NCI-H510A (cell line): ENCODE measurements around the gene GPC6.

Experiments
- DNase-seq: peaks from one replicate; lab custom pipeline; 2025; lab: John Stamatoyannopoulos, UW

GPC6 gene

DNA sequence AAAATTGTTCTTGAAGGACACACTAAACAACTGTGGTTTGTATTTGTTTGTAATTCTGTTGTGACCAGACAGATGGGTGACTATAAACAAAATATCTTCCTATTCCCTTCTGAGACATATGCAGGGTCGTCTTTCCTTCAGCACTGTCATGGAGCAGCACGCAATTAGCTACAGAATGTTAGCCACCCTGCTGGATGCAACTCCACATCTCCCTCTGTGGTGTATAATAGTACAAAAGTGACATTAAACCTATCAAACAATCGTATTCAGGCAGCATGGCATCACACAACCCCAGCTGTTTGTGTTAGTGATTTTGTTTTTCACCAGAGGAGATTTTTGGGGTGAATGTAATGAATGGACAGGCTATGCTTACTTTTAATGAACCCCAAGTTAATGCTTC, 146.2 kb downstream of the GPC6 start:
- no peak for DNase-seq

DNA sequence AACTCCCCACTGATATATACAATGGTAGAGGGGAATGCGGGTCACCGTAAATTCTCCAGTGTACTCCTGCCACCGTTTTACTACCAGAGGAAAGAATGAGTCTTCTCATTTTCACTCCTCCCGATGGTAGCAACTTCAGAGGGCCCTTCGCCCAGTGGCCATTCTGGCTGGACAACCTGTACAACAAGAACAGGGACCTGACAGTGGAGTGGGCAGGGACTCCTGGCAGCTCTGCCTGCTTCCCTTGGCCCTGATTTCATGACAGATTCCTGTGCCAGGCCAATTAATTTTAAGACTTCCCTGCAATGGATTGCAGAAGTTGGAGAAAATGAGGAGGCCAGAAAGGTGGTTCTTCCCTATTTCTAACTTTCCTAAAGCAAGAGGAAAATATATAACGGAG, 148.9 kb downstream of the GPC6 start:
- no peak for DNase-seq

DNA sequence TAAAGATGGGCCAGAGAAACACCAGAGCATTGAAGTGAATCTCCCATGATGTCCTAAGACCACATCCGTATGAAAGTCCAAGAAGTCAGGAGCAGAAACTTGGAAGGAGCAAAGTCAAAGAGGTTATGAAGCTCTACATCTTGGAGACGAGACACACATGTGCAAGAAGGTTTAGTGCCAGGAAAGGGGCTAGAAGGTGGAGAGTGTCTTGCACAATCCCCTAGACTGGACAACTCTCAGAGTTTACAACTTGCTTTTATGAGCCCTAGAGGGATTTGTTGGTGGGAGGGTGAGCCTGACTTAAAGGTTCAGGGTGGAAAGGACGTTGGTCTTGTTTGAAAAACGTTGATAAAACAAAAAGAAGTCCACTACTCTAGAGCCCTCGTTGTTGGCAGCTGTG, 150.6 kb downstream of the GPC6 start:
- DNase-seq: no peak

DNA sequence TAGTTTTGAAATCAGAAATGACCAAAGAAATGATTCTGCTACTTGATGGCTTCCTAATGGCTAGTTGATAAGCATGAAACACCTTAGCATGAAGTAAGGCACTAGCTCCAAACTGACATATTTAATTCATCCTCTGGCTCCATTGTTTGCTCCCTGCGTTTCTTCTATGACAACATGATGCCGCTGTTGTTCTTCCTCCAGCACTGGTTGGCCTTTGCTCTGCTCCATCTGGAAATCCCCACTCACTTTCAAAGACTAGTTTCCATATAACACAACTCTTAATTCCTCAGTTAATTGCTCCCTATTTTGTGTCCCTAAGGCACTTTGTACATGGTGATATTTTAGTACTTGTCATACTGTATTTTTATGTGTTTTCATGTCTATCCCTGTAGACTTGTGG, 151.6 kb downstream of the GPC6 start:
- DNase-seq: no peak

DNA sequence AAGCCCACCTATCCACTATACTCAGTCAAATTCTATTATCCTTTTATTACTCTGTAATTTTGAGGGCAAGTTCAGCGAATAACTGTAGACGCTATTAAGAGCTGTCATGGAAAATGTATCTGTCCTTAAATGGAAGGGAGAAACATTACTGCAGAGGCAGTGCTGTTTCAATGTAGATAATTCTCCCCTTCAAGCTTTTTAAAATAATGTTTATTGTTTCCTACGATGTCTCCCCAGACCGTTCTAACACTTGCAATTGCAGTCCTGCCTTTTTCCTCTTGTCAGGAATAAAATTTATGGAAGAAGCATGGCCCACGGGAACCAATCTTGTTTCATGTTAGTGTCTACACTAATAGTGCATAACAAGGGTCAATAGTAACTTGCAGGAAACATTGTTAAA, 159.5 kb downstream of the GPC6 start:
- DNase-seq: no peak

DNA sequence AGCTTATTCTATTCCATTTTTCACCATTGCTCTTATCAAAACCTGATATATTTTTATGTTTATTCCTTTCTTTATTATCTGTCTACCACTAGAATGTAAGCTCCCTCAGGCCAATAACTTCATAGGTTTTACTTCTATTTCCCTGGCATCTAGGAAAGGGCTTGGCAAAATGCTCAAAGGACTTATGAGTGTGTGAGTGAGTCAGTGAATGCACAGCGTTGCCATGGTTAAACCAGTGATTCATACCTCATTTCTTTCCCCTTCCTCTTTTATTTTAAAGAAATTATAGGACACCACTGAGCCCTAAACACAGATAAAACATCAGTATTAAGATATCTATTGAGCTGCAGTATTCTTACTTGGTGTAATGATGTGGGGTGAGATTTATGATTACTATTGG, 162.1 kb downstream of the GPC6 start:
- no peak for DNase-seq

DNA sequence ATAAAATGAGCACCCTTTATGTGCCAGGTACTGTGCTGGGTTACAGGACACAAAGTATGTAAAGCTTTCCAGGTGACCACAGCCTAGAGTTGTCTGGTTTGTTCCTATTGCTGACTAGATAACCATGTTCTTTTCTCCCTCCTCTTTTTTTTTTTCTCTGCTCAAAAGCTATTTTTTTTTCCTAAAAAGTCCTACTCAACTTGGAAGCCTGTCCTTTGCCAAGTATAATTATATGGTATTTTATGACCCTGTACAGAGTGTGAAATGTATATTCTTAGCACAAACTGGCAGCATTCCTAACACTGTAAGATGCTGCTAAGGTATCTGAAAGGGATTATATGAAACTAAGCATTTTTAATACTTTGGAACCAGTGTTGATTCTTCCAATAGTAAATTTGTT, 171.0 kb downstream of the GPC6 start:
- DNase-seq: no peak

DNA sequence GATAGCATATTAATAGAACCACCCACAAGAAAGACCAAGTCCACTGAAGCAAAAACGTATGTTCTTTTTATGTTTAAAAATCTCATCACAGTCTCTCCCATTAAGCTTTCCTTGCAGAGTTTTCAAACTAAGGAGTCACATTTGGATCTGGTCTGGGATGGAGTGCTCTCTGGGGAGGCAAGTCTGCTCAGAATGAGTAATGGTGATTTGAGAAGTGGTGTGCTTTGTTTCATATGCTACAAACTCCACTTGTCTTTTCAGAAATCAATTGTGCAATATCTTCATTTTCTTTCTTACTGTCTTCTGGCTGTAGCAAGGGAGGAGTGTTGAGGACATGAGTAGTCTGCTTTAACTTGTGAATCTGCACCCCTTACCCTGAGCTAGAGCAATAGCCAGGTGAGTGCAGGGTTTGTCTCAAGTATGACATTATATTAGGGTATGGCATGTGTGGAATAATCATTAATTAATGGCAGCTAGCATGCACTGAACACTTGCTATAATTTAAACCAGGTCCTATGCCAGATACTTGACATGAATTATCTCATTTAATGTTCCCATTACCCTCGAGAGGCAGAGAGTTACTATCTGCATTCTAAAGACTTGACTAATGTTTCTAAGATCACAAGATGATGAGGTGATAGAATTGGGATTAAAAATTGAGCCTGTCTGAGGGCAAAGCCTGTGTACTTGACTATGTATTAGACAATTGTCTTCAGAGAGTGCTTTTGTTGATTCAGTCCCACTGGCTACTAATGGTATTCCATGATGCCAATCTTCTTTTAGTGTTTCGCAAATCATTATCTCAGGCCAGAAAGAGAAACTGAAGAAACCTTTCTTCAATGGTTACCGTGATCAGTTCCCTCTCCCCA, 171.8 kb downstream of the GPC6 start:
- no peak for DNase-seq

DNA sequence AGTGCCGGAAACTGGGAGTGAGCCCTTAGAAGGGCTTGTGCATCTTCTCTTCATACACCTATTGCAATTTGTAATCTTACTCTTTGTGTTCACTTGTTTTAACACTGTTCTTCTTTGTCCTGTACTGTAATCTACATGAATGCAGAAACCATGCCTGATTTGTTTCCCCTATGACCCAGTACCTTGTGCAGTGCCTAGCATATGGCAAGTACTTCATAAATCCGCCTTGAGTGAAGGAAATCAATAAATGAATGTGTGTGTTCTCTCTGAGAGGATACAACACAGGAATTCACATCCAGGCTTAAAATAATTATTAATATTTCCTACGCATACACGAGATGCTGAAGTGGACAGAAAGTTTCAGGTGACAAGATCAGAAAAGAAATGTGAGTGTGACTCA, 172.6 kb downstream of the GPC6 start:
- DNase-seq: no peak

DNA sequence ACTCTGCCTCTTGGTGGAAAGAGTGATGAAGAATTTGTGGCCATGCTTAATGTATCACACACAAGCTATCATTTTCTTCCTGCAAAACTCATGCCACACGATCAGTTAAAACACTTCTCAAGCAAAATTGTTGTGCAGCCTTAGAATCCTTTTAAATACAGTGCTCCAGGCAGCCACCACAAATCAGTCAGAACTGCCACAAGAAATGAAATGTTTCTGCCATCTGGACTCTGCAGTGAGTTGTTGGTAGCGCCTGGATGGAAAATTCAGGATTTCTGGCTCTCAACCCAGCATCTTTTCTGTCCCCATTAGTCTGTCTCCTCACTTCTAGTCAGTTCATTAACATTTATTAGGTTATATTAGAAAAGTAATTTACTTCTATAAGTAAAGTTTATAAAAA, 179.5 kb downstream of the GPC6 start:
- no peak for DNase-seq

DNA sequence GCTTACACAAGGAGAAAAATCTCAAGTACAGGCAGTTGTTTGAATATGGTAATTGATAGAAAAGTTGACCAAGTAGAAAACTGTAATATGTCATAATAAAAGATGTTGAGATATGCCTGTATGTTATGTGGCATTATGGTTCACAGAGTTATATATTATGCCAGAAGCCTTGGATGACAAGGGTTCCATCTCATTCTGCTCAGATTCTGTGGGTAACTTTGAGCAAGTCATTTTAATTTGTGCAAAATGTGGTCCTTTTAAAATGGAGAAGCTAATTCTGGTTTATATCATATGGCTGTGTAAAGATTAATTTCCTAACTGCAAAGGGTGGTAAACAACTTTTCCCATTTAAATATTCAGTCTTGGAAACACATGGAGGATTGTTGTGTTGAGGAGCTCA, 180.9 kb downstream of the GPC6 start:
- DNase-seq: no peak

DNA sequence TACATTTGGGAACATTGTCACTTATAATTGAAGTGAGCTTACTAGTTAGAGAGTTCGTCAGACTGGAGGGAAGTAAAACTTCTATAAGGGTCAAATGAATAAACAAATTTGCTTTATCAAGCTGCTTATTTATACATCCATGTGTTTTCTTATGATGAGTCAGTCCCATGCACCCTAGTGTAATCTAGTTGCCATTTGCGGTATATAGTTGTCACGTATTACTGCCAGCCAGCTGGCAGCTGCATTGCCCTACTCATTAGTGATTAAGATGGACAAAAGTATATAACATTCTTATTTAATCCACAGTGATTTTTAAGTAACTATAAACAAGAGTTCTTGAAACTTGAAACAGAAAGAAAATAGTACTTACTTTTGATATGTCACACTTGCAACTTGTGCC, 182.4 kb downstream of the GPC6 start:
- DNase-seq: no peak

DNA sequence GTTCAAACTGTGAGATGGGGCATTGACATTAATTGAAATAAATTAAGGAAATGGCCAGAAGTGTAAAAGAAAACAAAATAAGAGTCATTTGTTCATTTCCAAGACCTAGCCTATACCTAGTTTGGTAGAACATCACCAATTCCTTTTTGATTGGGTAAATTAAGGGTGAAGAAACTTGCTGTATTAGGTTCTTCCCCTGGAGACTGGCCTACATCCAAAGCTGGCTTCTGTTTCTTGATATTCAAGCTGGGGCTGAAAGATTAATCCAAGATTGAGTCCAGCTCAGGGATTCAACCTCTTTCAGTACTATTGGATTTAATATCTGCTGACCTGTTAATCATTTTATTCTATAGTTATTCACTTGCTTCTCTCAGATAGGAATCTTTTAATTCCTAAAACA, 183.2 kb downstream of the GPC6 start:
- DNase-seq: no peak

DNA sequence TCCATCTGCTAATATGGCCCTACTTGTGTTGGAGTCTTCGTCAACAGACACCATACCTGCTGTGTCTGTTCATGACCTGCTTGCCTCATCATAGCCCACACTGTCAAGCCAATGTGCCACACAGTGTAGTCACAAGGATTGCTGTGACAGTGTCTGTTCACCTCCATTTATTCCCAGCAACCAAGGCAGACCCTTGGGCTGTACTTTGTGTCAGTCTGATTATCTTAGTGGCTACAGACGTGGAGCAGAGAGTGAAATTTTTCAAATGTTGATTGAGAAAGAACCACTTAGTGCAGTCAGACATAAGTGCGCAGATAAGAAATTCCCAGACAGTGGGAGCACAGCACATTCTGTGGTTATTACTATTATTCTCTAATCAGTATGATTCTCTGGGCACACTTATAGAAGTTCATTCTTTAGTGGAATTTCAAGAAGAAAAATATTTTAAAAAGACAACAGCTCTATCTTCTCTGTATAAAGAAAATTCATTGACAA, 184.6 kb downstream of the GPC6 start:
- DNase-seq: no peak

DNA sequence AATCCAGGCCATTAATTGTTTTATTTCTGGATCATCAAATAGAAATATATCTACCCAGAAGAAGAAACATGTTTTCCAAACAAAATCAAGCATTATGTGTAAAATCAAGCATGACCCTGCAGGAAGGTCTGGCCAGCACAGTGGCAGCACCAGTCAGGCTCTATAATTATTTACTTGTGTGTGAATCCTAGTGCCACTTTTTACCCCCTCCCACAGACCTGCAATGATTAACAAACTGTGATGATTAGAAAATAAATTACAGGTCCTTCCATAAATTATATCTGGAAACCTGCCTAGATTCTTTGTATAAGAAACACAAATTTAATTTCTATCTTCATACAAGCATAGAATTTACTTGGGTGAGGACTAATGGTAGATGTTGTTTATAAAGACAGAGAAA, 186.1 kb downstream of the GPC6 start:
- no peak for DNase-seq

DNA sequence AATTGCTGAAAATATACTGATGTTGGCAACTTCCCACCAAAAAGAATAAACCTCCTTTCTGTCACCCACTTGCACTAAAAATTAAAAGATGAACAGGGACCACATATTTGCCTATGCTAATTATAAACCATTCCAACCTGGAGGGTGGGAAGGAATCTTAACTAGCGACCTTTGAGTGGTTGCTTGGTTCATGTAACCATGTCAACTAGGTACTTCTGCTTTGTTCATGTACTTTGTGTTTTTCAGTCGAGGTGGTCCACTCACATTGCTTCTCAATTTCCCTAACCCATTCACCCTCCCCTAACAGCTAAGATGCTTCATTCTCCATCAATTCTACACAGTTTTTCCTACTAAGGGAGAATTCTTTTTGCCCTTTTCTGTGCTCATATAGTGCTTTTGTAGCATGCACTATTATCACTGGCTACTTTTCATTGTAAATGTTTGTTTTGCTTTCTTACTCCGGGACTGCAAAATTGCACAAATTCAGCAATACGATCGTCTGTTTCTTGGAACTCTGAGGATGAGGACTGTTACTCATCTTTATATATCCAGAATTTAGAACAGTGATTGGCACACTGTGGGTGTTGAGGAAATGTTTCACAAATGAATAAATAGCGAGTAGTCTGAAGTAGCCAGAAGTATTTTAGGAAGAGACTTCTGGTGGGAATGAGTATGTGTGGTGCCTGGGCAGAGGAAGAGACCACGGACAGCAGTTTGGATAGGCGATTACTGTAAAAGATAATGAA, 187.5 kb downstream of the GPC6 start:
- no peak for DNase-seq

DNA sequence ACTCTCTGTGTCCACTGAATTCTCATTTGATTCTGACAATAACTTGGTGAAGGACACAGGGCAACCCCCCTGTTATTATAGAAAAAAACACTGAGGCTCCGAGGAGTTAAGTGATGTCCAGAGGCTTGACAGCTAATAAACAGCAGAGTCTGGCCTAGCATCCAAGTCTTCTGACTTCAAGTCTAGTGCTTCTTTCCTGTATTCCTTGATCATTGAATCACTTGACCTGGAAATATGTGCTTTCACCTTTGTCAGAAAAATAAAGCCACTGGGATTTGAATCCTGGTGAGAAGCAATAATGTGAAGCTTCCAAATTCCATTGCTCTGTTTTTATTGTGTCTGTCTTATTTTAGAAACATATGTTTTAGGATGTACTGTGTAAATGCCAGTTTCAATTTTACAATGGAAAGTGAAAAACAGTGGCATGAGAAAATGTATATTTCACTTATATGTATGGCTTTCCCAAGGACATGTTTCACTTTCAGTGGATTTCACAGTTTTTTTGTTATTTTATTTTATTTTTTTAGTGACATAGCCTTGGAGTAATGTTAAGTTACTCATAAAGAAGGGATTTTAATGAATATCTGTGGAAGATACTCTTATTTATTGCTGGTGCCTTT, 190.2 kb downstream of the GPC6 start:
- no peak for DNase-seq

DNA sequence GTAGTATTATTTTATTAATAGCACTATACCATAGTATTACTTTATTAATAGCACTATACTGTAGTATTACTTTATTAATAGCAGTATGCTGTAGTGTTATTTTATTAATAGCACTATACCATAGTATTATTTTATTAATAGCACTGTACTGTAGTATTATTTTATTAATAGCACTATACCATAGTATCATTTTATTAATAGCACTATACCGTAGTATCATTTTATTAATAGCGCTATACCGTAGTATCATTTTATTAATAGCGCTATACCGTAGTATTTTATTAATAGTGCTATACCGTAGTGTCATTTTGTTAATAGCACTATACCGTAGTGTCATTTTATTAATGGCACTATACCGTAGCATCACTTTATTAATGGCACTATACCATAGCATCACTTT, 191.8 kb downstream of the GPC6 start:
- no peak for DNase-seq

DNA sequence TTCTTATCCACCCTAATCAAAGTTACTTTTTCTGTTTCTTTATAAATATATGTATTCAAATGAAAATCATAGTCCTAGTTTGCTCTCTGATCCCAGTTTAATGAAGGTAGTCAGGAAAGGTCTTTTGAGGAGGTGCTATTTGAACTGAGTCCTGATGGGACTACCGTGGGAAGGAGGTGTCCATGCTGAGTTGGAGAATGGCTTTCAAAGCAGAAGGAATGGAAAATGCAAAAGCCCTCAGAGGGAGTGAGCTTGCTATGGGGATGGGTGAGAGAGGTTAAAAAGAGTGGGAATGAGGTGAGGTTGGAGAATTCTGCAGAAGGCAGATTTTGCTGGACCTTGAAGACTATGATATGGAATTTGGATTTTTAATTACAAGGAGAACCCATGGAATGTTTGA, 193.6 kb downstream of the GPC6 start:
- DNase-seq: no peak

DNA sequence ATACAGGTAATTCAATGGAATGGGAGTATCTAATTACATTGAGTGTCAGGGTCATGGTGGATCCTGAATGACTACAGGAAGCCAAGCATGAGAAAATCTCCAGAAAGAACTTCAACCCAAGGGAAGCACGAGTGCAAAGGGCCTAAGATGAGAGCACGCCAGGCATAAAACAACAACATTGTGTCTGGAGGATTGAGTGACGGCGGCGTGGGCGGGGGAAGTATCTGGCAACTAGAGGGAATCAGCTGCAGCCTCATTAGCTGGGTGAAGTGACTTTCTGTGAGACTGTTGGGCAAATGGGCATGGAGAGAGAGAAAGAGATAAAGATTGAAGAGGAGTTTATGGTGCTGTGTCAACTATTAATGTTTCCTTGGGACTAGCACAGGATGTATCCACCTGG, 194.3 kb downstream of the GPC6 start:
- DNase-seq: peak; percentile 1

DNA sequence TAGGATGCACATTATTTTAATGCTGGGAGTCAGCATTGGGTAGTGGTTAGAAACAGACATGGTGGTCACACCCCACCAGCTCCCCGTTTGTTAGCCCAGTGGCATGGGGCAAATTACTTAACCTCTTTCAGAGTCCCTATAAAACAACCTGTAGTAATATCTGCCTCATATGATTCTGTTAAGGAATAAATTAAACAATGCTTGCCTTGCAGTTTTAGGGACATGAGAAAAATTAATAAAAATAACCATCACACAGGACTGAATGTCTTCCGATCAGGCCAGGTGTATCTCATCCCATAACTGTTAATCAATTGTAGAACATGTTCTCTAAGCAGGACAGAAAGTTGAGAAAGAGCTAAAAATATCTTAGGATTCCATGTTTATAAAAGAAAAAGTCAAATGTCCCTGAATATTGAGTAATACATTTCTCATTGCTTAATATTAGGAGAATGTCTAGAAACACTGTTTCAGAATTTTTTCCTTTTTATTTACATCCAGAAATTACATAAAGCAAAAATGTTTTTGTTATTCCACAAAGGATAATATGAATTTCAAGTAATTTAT, 196.5 kb downstream of the GPC6 start:
- no peak for DNase-seq

DNA sequence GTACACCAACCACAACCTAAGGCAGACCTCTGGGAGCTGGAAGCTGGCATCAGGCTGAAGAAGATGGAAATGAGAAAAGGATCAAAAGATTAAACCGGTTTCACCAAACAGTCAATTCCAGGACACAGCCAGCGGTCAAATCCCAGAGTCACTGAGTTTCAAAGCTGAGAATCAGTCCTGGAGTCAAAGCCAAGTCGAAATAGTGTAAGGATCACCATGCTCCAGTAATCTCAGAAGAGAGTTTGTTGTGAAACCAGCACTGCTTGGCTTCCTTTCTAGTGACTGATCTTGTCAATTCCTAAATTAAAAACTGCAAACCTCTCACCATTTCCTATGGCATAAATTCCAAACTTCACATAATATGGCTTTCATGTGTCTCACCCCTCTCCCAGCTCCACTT, 198.8 kb downstream of the GPC6 start:
- no peak for DNase-seq

DNA sequence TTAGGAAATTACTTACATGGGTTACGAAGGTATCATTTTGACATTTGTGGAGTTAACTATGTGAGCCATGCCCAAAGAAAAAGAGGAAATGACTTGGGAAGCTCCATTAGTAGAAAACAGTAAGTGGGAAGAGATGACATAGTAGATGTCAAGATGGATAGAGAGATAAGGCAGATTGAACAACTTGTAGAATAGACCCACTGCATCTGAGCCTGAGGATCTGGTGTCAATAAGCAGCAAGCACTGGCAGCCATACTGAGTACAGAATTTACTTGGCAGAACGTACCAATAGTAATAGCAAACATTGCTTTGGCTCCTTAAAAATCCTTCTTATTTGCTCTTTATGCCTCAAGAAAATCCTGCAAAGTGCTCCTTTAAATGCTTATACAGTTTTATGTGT, 203.8 kb downstream of the GPC6 start:
- no peak for DNase-seq
